ENCODE measurements around the gene DNAJA3.

Gene DNAJA3

GRCh38 chr16:4425378-4426020 lies at the start of gene DNAJA3:
Gene DNAJA3 (plus strand): TSS chr16:4425868. CDS start chr16:4425882, 14 bp downstream.
- peak; percentile 93 to 99 (median 98) for DNase-seq

GRCh38 chr16:4376126-4376892 lies 49.4 kb upstream of the DNAJA3 start:
- no peak for DNase-seq

GRCh38 chr16:4376893-4377572 lies 48.6 kb upstream of the DNAJA3 start:
- DNase-seq: no peak

DNA sequence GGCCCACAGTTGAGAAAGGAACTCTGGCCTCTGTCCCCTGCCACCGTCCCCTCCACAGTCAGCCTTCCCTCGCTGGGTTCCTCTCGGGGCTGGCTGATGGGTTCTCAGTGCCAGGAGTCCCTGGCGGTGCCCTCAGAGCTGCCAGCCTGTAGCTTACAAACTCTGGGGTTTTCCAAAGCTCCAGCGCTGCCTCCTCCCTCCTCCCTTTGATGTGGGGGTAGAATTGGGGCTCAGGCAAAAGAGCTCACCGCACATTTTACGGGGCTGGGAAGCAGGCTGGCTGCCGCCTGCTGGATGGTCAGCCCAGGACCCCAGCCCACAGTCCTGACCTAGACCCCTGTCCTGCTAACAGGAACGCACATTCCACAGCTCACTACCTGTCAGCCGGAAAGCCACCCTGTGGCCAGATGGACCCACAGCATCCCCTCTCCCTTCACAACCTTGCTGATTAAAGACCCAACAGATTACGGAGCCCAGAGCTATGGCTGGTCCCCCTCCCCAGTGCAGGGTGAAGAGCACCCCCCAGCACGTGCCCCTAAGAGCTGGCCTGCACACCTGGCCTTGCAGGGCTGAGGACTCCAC lies 48.0 kb upstream of the DNAJA3 start:
- DNase-seq: no peak

DNA sequence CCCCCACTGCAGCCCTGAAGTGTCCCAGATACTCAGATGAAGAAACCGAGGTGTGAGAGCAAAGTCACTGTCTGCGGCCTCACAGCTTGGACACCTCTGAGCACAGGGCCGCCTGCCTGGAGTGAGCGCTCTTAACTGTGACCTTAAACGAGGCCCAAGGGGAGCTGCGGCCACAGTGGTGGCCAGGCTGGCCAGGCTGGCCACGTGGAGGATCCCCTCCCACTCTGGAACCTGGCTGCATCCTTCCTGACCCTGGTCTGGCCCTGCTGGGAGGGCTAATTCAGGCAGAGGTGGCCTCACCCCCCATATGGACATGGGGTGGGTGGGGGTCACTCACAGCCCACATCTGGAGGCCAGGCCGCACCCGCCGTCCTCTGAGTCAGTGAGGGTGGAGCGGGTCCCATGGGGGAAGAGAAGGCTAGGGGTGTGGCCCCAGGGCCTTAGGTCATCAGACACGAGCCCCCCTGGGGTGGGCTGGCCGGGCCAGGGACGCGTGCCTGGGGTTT lies 47.5 kb upstream of the DNAJA3 start:
- no peak for DNase-seq

GRCh38 chr16:4378999-4379690 lies 46.5 kb upstream of the DNAJA3 start:
- DNase-seq: no peak

GRCh38 chr16:4380119-4381063 lies 45.3 kb upstream of the DNAJA3 start:
- DNase-seq: no peak

- no peak for DNase-seq
Measured at GRCh38 chr16:4381072-4381934, 44.4 kb upstream of the DNAJA3 start.

DNA sequence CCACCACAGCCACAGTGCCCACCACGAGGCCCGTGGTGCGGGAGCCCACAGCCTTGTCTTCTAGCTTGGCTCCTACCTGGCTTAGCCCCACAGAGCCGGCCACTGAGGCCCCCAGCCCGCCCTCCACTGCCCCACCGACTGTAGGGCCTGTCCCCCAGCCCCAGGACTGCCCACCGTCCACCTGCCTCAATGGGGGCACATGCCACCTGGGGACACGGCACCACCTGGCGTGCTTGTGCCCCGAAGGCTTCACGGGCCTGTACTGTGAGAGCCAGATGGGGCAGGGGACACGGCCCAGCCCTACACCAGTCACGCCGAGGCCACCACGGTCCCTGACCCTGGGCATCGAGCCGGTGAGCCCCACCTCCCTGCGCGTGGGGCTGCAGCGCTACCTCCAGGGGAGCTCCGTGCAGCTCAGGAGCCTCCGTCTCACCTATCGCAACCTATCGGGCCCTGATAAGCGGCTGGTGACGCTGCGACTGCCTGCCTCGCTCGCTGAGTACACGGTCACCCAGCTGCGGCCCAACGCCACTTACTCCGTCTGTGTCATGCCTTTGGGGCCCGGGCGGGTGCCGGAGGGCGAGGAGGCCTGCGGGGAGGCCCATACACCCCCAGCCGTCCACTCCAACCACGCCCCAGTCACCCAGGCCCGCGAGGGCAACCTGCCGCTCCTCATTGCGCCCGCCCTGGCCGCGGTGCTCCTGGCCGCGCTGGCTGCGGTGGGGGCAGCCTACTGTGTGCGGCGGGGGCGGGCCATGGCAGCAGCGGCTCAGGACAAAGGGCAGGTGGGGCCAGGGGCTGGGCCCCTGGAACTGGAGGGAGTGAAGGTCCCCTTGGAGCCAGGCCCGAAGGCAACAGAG lies 43.5 kb upstream of the DNAJA3 start:
- DNase-seq: no peak

DNA sequence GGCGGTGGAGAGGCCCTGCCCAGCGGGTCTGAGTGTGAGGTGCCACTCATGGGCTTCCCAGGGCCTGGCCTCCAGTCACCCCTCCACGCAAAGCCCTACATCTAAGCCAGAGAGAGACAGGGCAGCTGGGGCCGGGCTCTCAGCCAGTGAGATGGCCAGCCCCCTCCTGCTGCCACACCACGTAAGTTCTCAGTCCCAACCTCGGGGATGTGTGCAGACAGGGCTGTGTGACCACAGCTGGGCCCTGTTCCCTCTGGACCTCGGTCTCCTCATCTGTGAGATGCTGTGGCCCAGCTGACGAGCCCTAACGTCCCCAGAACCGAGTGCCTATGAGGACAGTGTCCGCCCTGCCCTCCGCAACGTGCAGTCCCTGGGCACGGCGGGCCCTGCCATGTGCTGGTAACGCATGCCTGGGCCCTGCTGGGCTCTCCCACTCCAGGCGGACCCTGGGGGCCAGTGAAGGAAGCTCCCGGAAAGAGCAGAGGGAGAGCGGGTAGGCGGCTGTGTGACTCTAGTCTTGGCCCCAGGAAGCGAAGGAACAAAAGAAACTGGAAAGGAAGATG lies 42.8 kb upstream of the DNAJA3 start:
- DNase-seq: no peak

GRCh38 chr16:4383591-4384444 lies 41.9 kb upstream of the DNAJA3 start:
- DNase-seq: no peak

- no peak for DNase-seq
Measured at GRCh38 chr16:4384509-4384942, 41.1 kb upstream of the DNAJA3 start.

DNA sequence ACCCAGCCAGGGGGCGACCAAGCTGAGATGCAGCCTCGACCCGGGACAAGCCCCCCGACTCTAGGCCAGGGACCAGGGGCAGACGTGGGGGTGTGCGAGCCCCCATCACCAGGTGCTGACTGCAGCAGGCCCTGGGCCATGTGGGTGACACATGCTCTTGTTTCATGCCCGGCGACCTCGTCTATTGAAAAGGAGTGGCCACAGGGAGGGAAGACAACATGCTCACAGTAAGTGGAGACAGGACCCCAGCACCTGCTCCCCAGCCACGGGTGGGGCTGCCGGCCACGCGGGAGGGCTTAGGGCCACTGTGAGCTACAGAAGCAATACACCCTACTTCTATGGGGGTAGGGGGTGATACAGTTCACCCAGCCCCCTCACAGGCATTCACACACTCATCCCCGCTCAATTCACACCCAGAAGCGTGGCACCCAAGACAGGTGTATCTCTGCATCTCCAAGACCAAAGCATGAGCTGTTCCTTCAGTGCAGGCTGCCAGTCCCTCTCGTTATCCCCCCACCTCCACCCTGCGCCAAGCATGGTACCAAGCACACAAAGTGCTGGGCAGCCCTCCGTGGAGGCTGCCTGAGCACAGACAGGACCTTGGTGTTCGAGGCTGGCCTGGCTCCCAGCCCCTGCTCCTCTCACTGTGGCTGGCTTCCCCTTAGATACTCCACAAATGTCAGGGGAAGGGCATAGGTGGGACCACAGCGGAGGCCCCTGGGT lies 40.4 kb upstream of the DNAJA3 start:
- DNase-seq: no peak

- no peak for DNase-seq
Measured at GRCh38 chr16:4385789-4386450, 39.7 kb upstream of the DNAJA3 start.

- no peak for DNase-seq
Measured at GRCh38 chr16:4386451-4386805, 39.2 kb upstream of the DNAJA3 start.

DNA sequence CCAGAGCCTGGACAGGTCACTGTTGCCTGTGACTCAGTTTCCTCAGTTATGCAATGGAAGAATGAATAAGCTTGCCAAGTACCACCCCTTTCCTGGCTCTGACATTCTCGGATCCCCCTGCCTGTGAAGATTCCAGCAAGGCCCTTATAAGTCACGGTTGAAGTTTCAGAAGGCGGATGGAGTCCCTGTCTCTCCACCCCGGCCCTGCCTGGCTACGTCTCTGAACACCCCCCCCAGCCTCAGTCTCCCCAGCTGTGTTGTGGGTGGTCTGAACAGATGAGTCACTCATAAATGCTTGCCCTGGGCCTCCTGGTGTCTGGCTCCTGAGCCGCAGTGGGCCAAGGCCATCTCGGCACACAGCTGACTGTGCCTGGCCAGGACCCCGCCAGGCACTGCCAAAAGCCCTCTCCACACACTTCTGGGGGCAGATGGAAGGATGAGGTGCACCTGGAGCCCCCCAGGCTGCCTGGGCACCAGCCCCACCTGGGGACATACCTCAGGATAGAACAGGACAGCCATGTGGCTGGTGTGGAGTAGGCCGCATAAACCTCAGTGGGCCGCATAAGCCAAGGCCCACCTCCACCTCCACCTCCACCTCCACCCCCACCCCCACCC lies 38.6 kb upstream of the DNAJA3 start:
- no peak for DNase-seq

Data from NCI-H1417 (cell line).